ENCODE measurements around the gene GMPR2. TPM values are rescaled to one million over a fixed set of nuclear protein-coding genes. Genes with fewer than 3 reads are reported as not detected.

Gene GMPR2
- total RNA-seq, 1 donor, result 87.7 TPM

GRCh38 chr14:24259282-24260025 is 26.7 kb downstream of the GMPR2 start:
- DNase-seq (ENCODE audit: low read depth), result no peak
- TF ChIP-seq CTCF (IDR thresholded peaks at IDR 0.05; ENCODE audit: insufficient read depth, low read depth, low read length), result no peak
- no peak overlapping the region for H3K4me3 ChIP-seq (ENCODE audit: low read depth, low read length)

GRCh38 chr14:24260026-24260779 is 27.5 kb downstream of the GMPR2 start:
- TF ChIP-seq CTCF (IDR thresholded peaks at IDR 0.05; ENCODE audit: insufficient read depth, low read depth, low read length), result no peak
- H3K4me3 ChIP-seq (ENCODE audit: low read depth, low read length), result no peak overlapping the region
- DNase-seq (ENCODE audit: low read depth), result no peak

DNA sequence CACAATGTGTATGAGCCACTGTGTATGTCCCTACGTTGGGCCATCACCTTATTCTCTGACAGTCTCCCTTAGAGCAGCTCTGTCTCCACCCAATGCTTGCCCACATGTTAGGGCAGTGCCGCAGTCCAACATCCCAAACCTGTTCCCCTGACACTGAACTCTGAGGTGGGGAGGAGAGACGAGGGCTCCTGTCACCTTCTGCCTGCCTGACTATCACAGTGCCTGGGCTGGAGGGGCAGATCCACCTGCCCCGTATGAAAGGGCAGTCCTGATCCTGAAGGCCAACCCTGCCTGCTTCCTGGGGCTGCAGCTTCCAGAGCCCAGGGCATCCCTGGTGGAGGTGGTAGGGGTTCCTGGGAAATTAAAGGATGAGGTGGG is 28.0 kb downstream of the GMPR2 start:
- no peak for DNase-seq (ENCODE audit: low read depth)
- TF ChIP-seq CTCF (IDR thresholded peaks at IDR 0.05; ENCODE audit: insufficient read depth, low read depth, low read length), result no peak

DNA sequence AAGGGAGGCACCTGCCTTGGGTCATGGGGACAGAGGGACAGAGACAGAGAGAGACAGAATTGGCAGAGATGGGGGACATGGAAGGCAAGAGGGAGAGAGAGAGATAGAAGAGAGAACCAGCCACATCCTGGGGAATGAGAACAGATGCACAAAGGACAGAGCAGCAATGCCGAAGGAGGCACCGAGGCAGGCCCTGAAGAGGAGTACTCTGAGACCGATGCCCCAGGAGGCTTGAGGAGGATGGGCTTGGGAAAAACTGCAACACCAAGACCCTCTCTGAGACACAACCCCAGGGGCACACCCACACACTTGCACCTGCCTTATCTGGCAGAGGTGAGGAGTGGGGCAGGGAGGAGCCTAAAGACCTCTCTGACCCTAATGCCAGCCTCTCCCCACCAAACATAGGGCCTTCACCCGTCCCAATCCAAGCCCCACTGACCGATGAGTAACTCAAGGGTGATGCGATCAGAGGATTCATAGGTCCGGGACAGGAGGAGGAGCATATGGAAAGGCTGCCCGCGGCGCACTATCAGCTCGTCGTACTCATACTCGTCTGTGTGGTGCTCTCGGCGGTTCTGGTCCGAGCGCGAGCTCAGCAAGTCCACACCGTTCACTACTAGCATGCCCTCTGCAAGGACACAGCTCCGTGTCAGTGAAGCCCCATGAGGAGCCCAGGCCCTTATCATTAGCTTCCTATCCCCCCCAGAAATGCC is 28.7 kb downstream of the GMPR2 start:
- H3K4me3 ChIP-seq (ENCODE audit: low read depth, low read length), result no peak overlapping the region
- DNase-seq (ENCODE audit: low read depth), result no peak
- TF ChIP-seq CTCF (IDR thresholded peaks at IDR 0.05; ENCODE audit: insufficient read depth, low read depth, low read length), result no peak

More for the DNA sequence above, 28.0 kb downstream of the GMPR2 start:
- no peak overlapping the region for H3K4me3 ChIP-seq (ENCODE audit: low read depth, low read length)

GRCh38 chr14:24261969-24262327 is 29.2 kb downstream of the GMPR2 start:
- no peak overlapping the region for H3K4me3 ChIP-seq (ENCODE audit: low read depth, low read length)
- DNase-seq (ENCODE audit: low read depth), result no peak
- no peak for TF ChIP-seq CTCF (IDR thresholded peaks at IDR 0.05; ENCODE audit: insufficient read depth, low read depth, low read length)

DNA sequence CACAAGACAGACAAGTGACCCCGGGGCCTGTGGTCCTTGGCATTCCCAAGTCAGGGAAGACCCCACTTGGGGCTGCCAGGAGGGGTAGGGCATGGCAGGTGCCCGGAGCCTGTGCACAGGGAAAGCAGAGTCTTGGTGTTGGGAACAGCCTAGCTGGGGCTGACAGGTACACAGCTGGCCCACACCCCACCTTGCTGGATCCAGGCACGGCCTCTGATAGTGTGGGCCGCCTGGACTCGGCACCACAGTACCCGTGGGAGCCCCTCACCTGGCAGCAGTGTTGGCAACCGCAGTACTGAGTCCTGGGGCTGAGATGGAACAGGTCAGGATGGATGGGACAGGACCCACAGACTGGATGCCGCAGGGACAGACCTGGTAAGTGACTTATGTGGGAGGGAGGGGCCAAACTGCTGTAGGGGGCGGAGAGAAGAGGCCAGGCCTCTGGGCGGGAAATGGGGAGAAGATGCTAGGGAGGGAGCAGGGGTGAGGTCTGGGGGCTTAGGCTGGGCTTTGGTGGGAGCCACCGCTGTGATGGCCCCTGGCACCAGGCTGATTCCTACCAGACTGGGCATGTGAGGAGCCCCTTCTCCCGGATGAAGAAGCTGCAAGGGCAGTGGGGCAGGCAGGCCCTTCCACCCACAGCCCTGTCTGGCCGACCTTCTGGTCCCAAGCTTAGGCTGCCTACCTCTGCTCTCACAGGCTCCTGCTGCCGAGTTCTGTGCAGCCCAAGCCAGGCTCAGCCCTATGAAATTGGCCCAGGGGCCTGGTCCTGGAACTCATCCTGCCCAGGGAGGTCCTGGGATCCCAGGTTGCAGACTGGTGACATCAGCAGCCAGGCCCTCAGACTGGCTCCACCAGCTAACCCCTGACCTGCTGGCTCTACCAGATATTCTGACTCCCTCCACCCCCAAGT is 30.3 kb downstream of the GMPR2 start, which contains the start of gene TGM1:
TSS of gene TGM1 (minus strand) at position 357 of the 913 bp plus-strand sequence. CDS start 825 bp downstream, outside the sequence.
- DNase-seq (ENCODE audit: low read depth), result no peak
- H3K4me3 ChIP-seq (ENCODE audit: low read depth, low read length), result no peak within 1 kb of the TSS
- no peak for TF ChIP-seq CTCF (IDR thresholded peaks at IDR 0.05; ENCODE audit: insufficient read depth, low read depth, low read length)

Measured in fibroblast of villous mesenchyme (primary cell).